Peyer's patch (tissue), 4 donors: ENCODE measurements around the gene HNRNPR. TPM values are rescaled to one million over a fixed set of nuclear protein-coding genes. Genes with fewer than 3 reads are reported as not detected.

ENCODE experiments used
- DNase-seq, 3 donors: peaks; one replicate each; pipeline ENCODE4 v3.0.0-alpha.2; 2017 to 2019
- H3K27ac ChIP-seq, 4 donors: fragments of 200-600 bp; sonication (generic); one replicate each; pipeline ENCODE4 v1.5.1; 2016 to 2019
- H3K27me3 ChIP-seq, 2 donors: fragments of 200-600 bp; sonication (generic); one replicate each; pipeline ENCODE4 v1.5.1; 2019
- H3K36me3 ChIP-seq, 3 donors: fragments of 200-600 bp; sonication (generic); one replicate each; pipeline ENCODE4 v1.5.1; 2016 to 2019
- H3K4me1 ChIP-seq, 4 donors: fragments of 200-600 bp; sonication (generic); one replicate each; pipeline ENCODE4 v1.5.1; 2016 to 2019
- H3K4me3 ChIP-seq, 4 donors: fragments of 200-600 bp; sonication (generic); 1 replicate in 3 of 4; 2 replicates in 1 of 4; pipeline ENCODE4 v1.5.1; 2016 to 2019; ENCODE audit warnings: mild to moderate bottlenecking in 1 of 4
- H3K9me3 ChIP-seq, 4 donors: fragments of 200-600 bp; sonication (generic); one replicate each; pipeline ENCODE4 v1.5.1; 2016 to 2019; ENCODE audit warnings: mild to moderate bottlenecking in 1 of 4
- CTCF ChIP-seq, 6 experiments: fragments of 450-650 bp in 4 of 6; fragments of 200-600 bp in 2 of 6; sonication (generic) in 1 of 6; IDR thresholded peaks; one replicate each; pipeline ENCODE4 v1.5.1; 2017 to 2019; ENCODE audit warnings: antibody characterized with exemption in 6 of 6, mild to moderate bottlenecking in 3 of 6, moderate library complexity in 1 of 6
- POLR2A ChIP-seq, 2 donors: fragments of 450-650 bp; IDR thresholded peaks; one replicate each; pipeline ENCODE4 v1.5.1; 2017; ENCODE audit warnings: antibody characterized with exemption in 2 of 2, mild to moderate bottlenecking in 2 of 2, moderate library complexity in 2 of 2
- total RNA-seq, 4 donors: library from RNA; depleted of rRNA; stranded (reverse); fragments of >200 nt; gene quantifications; one replicate each; pipeline ENCODE4 v1.1.0, GENCODE V29; 2016

HNRNPR gene
- total RNA-seq, 4 donors from 2014 or later, result 39.4 to 122 (median 54.8) TPM

- TF ChIP-seq CTCF (IDR thresholded peaks at IDR 0.05) (no peak), POLR2A (IDR thresholded peaks at IDR 0.05) (no peak)
- H3K27ac ChIP-seq, result no peak overlapping the region
- H3K27me3 ChIP-seq, result no peaks in the 10 kb centered on the region
- no peak overlapping the region for H3K4me3 ChIP-seq
- no peaks in the 10 kb centered on the region for H3K9me3 ChIP-seq
- no peaks in the 10 kb centered on the region for H3K4me1 ChIP-seq
- DNase-seq, result no peak
- peaks cover 0 to 10% (median 0%) of the 10 kb centered on the region in 3 donors for H3K36me3 ChIP-seq
Measured at GRCh38 chr1:23291706-23292105, 52.4 kb downstream of the HNRNPR start.

GRCh38 chr1:23290836-23291565 is 53.1 kb downstream of the HNRNPR start:
- Histone ChIP-seq H3K27me3 (no peaks in the 10 kb centered on the region), H3K36me3 (peaks cover 0 to 10% (median 0%) of the 10 kb centered on the region in 3 donors), H3K4me1 (no peaks in the 10 kb centered on the region), H3K4me3 (no peak overlapping the region), H3K9me3 (no peaks in the 10 kb centered on the region), H3K27ac (no peak overlapping the region)
- TF ChIP-seq CTCF (IDR thresholded peaks at IDR 0.05), result no peak
- TF ChIP-seq POLR2A (IDR thresholded peaks at IDR 0.05), result no peak
- DNase-seq, result no peak

GRCh38 chr1:23288671-23289070 is 55.4 kb downstream of the HNRNPR start:
- no peaks in the 10 kb centered on the region for H3K4me1 ChIP-seq
- H3K4me3 ChIP-seq, result no peak overlapping the region
- TF ChIP-seq CTCF (IDR thresholded peaks at IDR 0.05), result no peak
- no peak for TF ChIP-seq POLR2A (IDR thresholded peaks at IDR 0.05)
- no peaks in the 10 kb centered on the region for H3K9me3 ChIP-seq
- H3K27me3 ChIP-seq, result no peaks in the 10 kb centered on the region
- no peak overlapping the region for H3K27ac ChIP-seq
- no peak for DNase-seq
- H3K36me3 ChIP-seq, result no peaks in the 10 kb centered on the region

DNA sequence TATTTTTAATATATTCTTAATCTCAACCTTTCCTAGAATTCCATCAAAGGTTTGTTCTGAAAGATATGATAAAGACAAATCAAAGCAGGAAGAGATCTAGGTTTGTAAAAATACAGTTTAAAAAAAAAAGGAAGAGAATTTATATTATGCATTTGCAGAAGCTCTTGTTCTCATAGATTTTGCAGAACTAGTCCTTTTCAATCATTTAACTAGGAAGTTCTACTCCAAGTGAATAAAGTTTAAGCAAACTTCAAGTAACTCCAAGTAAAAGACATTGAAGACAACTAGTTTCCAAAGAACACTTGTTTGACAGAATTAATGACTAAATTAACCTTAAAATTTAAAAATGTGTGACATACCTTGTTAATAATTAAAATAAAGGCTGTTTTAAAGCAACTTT is 55.9 kb downstream of the HNRNPR start:
- DNase-seq, result no peak
- H3K4me3 ChIP-seq, result no peak overlapping the region
- H3K9me3 ChIP-seq, result no peaks in the 10 kb centered on the region
- H3K27ac ChIP-seq, result no peak overlapping the region
- H3K27me3 ChIP-seq, result no peaks in the 10 kb centered on the region
- TF ChIP-seq POLR2A (IDR thresholded peaks at IDR 0.05), result no peak
- TF ChIP-seq CTCF (IDR thresholded peaks at IDR 0.05), result no peak
- H3K36me3 ChIP-seq, result no peaks in the 10 kb centered on the region
- H3K4me1 ChIP-seq, result no peaks in the 10 kb centered on the region

GRCh38 chr1:23286401-23286800 is 57.7 kb downstream of the HNRNPR start:
- no peak overlapping the region for H3K4me3 ChIP-seq
- TF ChIP-seq POLR2A (IDR thresholded peaks at IDR 0.05) (no peak), CTCF (IDR thresholded peaks at IDR 0.05) (no peak)
- no peaks in the 10 kb centered on the region for H3K27me3 ChIP-seq
- H3K9me3 ChIP-seq, result no peaks in the 10 kb centered on the region
- no peaks in the 10 kb centered on the region for H3K4me1 ChIP-seq
- no peak overlapping the region for H3K27ac ChIP-seq
- no peak for DNase-seq
- peaks cover 0 to 13% (median 0%) of the 10 kb centered on the region in 3 donors for H3K36me3 ChIP-seq
